GM12878 (cell line): ENCODE data around the gene TTC4. TPM values are rescaled to one million over a fixed set of nuclear protein-coding genes. Genes with fewer than 3 reads are reported as not detected.

Experiments used
- ATAC-seq: fragments of 200-7000 bp; cut with Tn5 transposase; 3 replicates; pipeline ENCODE4 v1.9.1; 2020; ENCODE audit warnings: mild to moderate bottlenecking, moderate library complexity
- BruUV-seq: library from RNA; stranded (reverse); fragments of 400-500 nt; replicated peaks from 2 replicates; lab custom pipeline; 2021; lab: Mats Ljungman, UMichigan
- CTCF ChIA-PET: fragments of 300-600 bp; sonication (Branson Sonifier 250); formaldehyde crosslinking; extraction: SDS; loops from one replicate; lab custom pipeline; 2021; ENCODE audit warnings: inconsistent platforms; lab: Yijun Ruan, JAX
- POLR2A ChIA-PET: fragments of 350-600 bp; formaldehyde crosslinking; extraction: SDS; loops from one replicate; lab custom pipeline; 2021; ENCODE audit warnings: inconsistent platforms; lab: Charles Lee
- RAD21 ChIA-PET: fragments of 300-600 bp; sonication (Branson Sonifier 250); formaldehyde crosslinking; loops from one replicate; lab custom pipeline; 2023; ENCODE audit warnings: antibody characterized with exemption; ENCODE audit not compliant: unreplicated experiment; lab: Charles Lee
- SMC1A ChIA-PET: fragments of 300-600 bp; sonication (Branson Sonifier 250); formaldehyde crosslinking; loops from one replicate; lab custom pipeline; 2023; ENCODE audit not compliant: unreplicated experiment, uncharacterized antibody; lab: Charles Lee
- DNase-seq: peaks from one replicate; pipeline ENCODE4 v3.0.0-alpha.2; 2011; ENCODE audit warnings: low read depth, low spot score
- FAIRE-seq: peaks from 3 replicates; lab custom pipeline; 2011; peaks lifted over from hg19 to GRCh38; lab: Jason Lieb, UNC
- H2AFZ ChIP-seq: 2 replicates; pipeline ENCODE4 v1.6.0; 2011; ENCODE audit warnings: low read depth, low read length, control low read depth; ENCODE audit not compliant: control insufficient read depth
- H3K27ac ChIP-seq: 2 replicates; pipeline ENCODE4 v1.5.1; 2011; ENCODE audit warnings: control low read depth; ENCODE audit not compliant: control insufficient read depth, insufficient read depth
- H3K27me3 ChIP-seq, 2 experiments: replicated peaks in 1 of 2; 2 replicates each; pipeline versions ENCODE4 v1.6.0 to v1.6.1; 2011; ENCODE audit warnings: low read length in 1 of 2; ENCODE audit not compliant: control insufficient read depth in 2 of 2, insufficient read depth in 2 of 2
- H3K36me3 ChIP-seq, 2 experiments: 2 replicates each; pipeline ENCODE4 v1.5.1; 2011; ENCODE audit warnings: low read length in 1 of 2; ENCODE audit not compliant: control insufficient read depth in 2 of 2, insufficient read depth in 2 of 2
- H3K4me1 ChIP-seq: 2 replicates; pipeline ENCODE4 v1.6.1; 2011; ENCODE audit warnings: mild to moderate bottlenecking, low read length, moderate library complexity, mixed read lengths; ENCODE audit not compliant: control insufficient read depth, insufficient read depth
- H3K4me2 ChIP-seq: 2 replicates; pipeline ENCODE4 v1.6.0; 2011; ENCODE audit warnings: control low read depth; ENCODE audit not compliant: control insufficient read depth, insufficient read depth
- H3K4me3 ChIP-seq: fragments of 200-600 bp; sonication (generic); 2 replicates; pipeline ENCODE4 v1.5.1; 2016
- H3K79me2 ChIP-seq: 2 replicates; pipeline ENCODE4 v1.6.0; 2011; ENCODE audit warnings: low read length; ENCODE audit not compliant: control insufficient read depth, insufficient read depth
- H3K9ac ChIP-seq: 2 replicates; pipeline ENCODE4 v1.8.0; 2011; ENCODE audit warnings: low read length, control low read depth, mixed read lengths; ENCODE audit not compliant: control insufficient read depth, insufficient read depth
- H3K9me3 ChIP-seq: replicated peaks from 3 replicates; pipeline ENCODE4 v1.5.1; 2011; ENCODE audit warnings: mild to moderate bottlenecking, low read length; ENCODE audit not compliant: control insufficient read depth, insufficient read depth
- H4K20me1 ChIP-seq: 2 replicates; pipeline ENCODE4 v1.6.0; 2011; ENCODE audit not compliant: control insufficient read depth, insufficient read depth
- ATF3 ChIP-seq: IDR thresholded peaks from 2 replicates; pipeline ENCODE4 v1.6.1; 2011; ENCODE audit warnings: low read depth, mild to moderate bottlenecking, low read length, moderate library complexity, borderline replicate concordance; ENCODE audit errors: extremely low read depth
- BCL3 ChIP-seq: IDR thresholded peaks from 2 replicates; pipeline ENCODE4 v1.6.1; 2011; ENCODE audit warnings: borderline replicate concordance, low read depth, mild to moderate bottlenecking, moderate library complexity, low read length; ENCODE audit not compliant: insufficient read depth, poor library complexity, severe bottlenecking
- CTCF ChIP-seq, 3 experiments: IDR thresholded peaks in 2 of 3; conservative IDR thresholded peaks in 1 of 3; 2 replicates each; pipeline ENCODE4 v1.5.1; 2011; ENCODE audit warnings: low read depth in 3 of 3, low read length in 3 of 3, mild to moderate bottlenecking in 3 of 3, control low read depth in 2 of 3, moderate library complexity in 2 of 3, inconsistent platforms in 1 of 3, mixed read lengths in 1 of 3; ENCODE audit not compliant: control insufficient read depth in 2 of 3, insufficient read depth in 1 of 3; ENCODE audit errors: extremely low read depth in 1 of 3
- EP300 ChIP-seq, 2 experiments: fragments of 150-350 bp in 1 of 2; IDR thresholded peaks; 2 replicates each; pipeline ENCODE4 v1.6.1; 2011 to 2012; ENCODE audit warnings: low read depth in 2 of 2, low read length in 2 of 2, borderline replicate concordance in 1 of 2, improper control_type of control experiment in 1 of 2, inconsistent platforms in 1 of 2; ENCODE audit not compliant: control insufficient read depth in 1 of 2
- KDM1A ChIP-seq: fragments of 200-600 bp; sonication (generic); IDR thresholded peaks from 2 replicates; pipeline ENCODE4 v1.6.1; 2016; ENCODE audit warnings: borderline replicate concordance
- MTA2 ChIP-seq: fragments of 450-650 bp; IDR thresholded peaks from 2 replicates; pipeline ENCODE4 v1.6.1; 2016; ENCODE audit warnings: low read depth, mild to moderate bottlenecking, moderate library complexity
- NR2F1 ChIP-seq: fragments of 450-650 bp; conservative IDR thresholded peaks from 2 replicates; pipeline ENCODE4 v1.6.1; 2017; ENCODE audit warnings: mild to moderate bottlenecking
- RAD21 ChIP-seq: IDR thresholded peaks from 2 replicates; pipeline ENCODE4 v1.6.1; 2011; ENCODE audit warnings: mild to moderate bottlenecking, low read depth, low read length, moderate library complexity; ENCODE audit not compliant: insufficient read depth
- RCOR1 ChIP-seq: conservative IDR thresholded peaks from 2 replicates; pipeline ENCODE4 v1.6.1; 2012; ENCODE audit warnings: low read depth, low read length, improper control_type of control experiment
- SRF ChIP-seq, 2 experiments: IDR thresholded peaks; 2 replicates each; pipeline ENCODE4 v1.6.1; 2011; ENCODE audit warnings: low read depth in 2 of 2, low read length in 2 of 2, mild to moderate bottlenecking in 1 of 2, moderate library complexity in 1 of 2
- TBL1XR1 ChIP-seq: IDR thresholded peaks from 2 replicates; pipeline ENCODE4 v1.6.1; 2012; ENCODE audit warnings: low read depth, low read length, improper control_type of control experiment
- WGBS: methylation state at CpG from one replicate; pipeline ENCODE4 v1.1.6; 2016; ENCODE audit warnings: low lambda C conversion rate; ENCODE audit not compliant: insufficient replicate concordance, insufficient coverage; ENCODE audit errors: missing lambda C conversion rate; 5-methylcytosine and 5-hydroxymethylcytosine counted together
- in situ Hi-C: fragments of 300-500 bp; cut with MboI; formaldehyde crosslinking; loops from 9 replicates; pipeline ENCODE4 v1.14.3; 2018; ENCODE audit warnings: mixed read lengths
- intact Hi-C: fragments of 100-400 bp; cut with micrococcal nuclease; formaldehyde crosslinking; loops from one replicate; pipeline ENCODE4 v1.14.2; 2022; ENCODE audit not compliant: unreplicated experiment
- polyA plus RNA-seq, 11 experiments: library from polyadenylated mRNA; depleted of rRNA in 4 of 11; unstranded in 6 of 11; stranded (reverse) in 5 of 11; fragments of >200 nt; fragmentation: Nextera tagmentation in 4 of 11; fragmentation: Illumina TruSeq in 1 of 11; extraction: Ambion mirVana in 4 of 11; extraction: Trizol in 1 of 11; gene quantifications; 1 replicate in 1 of 11; 2 replicates in 10 of 11; pipeline versions ENCODE4 v1.2.1 to v1.2.3, GENCODE V29; 2011 to 2016; ENCODE audit warnings: inconsistent platforms in 2 of 11, missing spikeins in 2 of 11, low read depth in 1 of 11
- total RNA-seq, 4 experiments: library from RNA; depleted of rRNA in 3 of 4; stranded (reverse); fragments of >200 nt in 3 of 4; fragmentation: Illumina TruSeq in 1 of 4; extraction: Trizol in 1 of 4; gene quantifications; 2 replicates each; pipeline versions ENCODE4 v1.2.1 to v1.2.3, GENCODE V29; 2013 to 2021

The TTC4 gene
- total and polyA plus RNA-seq, 10 of the 15 experiments (the other 5 are each of a cell fraction or from before 2014, with no cell fraction given), result 23.4 to 50.5 (median 36.0) TPM

GRCh38 chr1:54768093-54768492, 52.4 kb downstream of the TTC4 start:
- intact Hi-C loops, result no loop called here
- BruUV-seq, result no TSS peak
- no peak for DNase-seq

More at GRCh38 chr1:54768093-54768492, 52.4 kb downstream of the TTC4 start:
- Histone ChIP-seq H3K36me3 (no peaks in the 10 kb centered on the region), H3K9me3 (no peaks in the 10 kb centered on the region), H2AFZ (no peak overlapping the region), H3K4me1 (peaks cover 9% of the 10 kb centered on the region), H4K20me1 (no peaks in the 10 kb centered on the region), H3K79me2 (peaks cover 12% of the 10 kb centered on the region), H3K27ac (no peak overlapping the region), H3K4me2 (no peak overlapping the region), H3K9ac (no peak overlapping the region), H3K27me3 (no peaks in the 10 kb centered on the region), H3K4me3 (no peak overlapping the region)
- POLR2A ChIA-PET, result no interaction called here
- TF ChIP-seq SRF (IDR thresholded peaks at IDR 0.05; ENCODE audit: low read depth in 2 of 2, low read length in 2 of 2) (no peak), MTA2 (no peak), NR2F1 (no peak), EP300 (IDR thresholded peaks at IDR 0.05; ENCODE audit: borderline replicate concordance in 1 of 2, control insufficient read depth in 1 of 2, low read depth in 2 of 2, low read length in 2 of 2) (no peak), CTCF (IDR thresholded peaks at IDR 0.05 in 2 of 3, conservative IDR thresholded peaks at IDR 0.05 in 1 of 3; ENCODE audit: control insufficient read depth in 2 of 3, extremely low read depth in 1 of 3, insufficient read depth in 1 of 3, low read depth in 3 of 3, low read length in 3 of 3) (peak in 1 of 3 experiments; percentile 10; a peak in 1 of 6 replicates), KDM1A (no peak), TBL1XR1 (no peak), RAD21 (0 out of 2 replicates have a peak, but pooled peaks have one; percentile 29), ATF3 (no peak), BCL3 (no peak), RCOR1 (no peak)
- in situ Hi-C loops, result no loop called here
- no peak for ATAC-seq
- CTCF ChIA-PET, result interaction anchor here (1.2 to 8.9 kb wide), 5 partner anchors 24 to 42 kb away, joined by 6 to 60 read pairs (median 7); partner anchors contain the start of gene TTC22
- RAD21 ChIA-PET, result interaction anchor here (1.2 to 1.5 kb wide), 2 partner anchors 12 to 32 kb away, joined by 3 to 5 read pairs; no protein-coding TSS in a partner anchor
- WGBS, result 80% methylated on average over 5 of the region's 5 CpGs
- no peak for FAIRE-seq
- SMC1A ChIA-PET, result interaction anchor here (1.1 to 2.0 kb wide), 4 partner anchors 10 to 45 kb away, joined by 3 to 6 read pairs (median 3); no protein-coding TSS in a partner anchor
